IPS-NIHi11 (cell line): ENCODE results near the gene MADD.

Experiments used
- DNase-seq: peaks from one replicate; pipeline ENCODE4 v3.0.0; 2012; ENCODE audit warnings: mixed read lengths, low spot score

Gene MADD

GRCh38 chr11:47269829-47270305 lies at the start of gene MADD:
MADD (plus strand) TSS chr11:47270133.
- peak; percentile 89 for DNase-seq

- no peak for DNase-seq
These were observed 49.5 kb upstream of the MADD start for GRCh38 chr11:47220401-47220821.

- DNase-seq, result no peak
These were observed 47.2 kb upstream of the MADD start for GRCh38 chr11:47222696-47223095.

DNA sequence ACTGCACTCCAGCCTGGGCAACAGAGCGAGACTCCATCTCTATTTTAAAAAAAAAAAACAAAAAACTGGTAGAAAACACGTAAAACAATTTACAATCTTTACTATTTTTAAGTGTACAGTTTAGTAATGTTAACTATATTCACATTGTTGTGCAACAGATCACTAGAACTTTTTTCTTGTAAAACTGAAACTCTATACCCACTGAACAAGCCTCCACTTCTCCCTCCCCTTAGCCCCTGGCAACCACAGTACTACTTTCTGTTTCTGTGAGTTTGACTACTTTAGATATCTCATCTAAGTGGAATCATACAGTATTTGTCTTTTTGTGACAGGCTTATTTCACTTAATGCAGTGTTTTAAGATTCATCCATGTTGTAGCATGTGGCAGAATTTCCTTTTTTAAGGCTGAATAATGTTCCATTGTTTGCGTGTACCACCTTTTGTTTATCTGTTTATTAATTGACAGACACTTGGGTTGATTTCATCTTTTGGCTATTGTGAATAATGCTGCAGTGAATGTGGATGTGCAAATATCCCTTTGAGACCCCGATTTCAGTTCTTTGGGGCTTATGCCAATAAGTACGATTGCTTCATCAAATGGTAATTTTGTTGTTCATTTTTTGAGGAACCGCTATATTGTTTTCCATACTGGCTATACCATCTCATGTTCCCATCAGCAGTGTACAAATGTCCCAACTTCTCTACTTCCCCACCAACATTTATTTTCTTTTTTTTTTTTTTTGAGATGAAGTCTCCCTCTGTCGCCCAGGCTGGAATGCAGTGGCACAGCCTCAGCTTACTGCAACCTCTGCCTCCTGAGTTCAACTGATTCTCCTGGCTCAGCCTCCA lies 44.2 kb upstream of the MADD start:
- DNase-seq, result no peak

- DNase-seq, result no peak
These were observed 40.8 kb upstream of the MADD start for GRCh38 chr11:47229161-47229560.

DNA sequence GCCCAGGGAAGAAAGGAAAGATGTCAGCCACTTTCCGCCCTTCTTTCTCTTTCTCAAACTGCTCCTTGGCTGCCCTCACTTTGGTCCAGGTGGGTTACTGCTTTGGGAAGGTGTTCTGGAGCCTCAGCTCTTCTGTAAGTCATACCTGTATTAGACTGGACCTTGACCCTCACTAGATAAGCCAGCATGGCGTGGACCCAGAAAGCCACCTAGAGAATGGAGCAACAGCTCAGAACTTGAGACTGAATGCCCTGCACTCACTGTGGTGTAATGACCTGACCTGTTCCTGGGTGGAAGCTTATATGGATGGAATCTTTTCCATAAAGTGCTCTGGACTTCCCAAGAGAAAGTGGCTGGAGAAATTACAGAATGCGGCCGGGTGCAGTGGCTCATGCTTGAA lies 36.9 kb upstream of the MADD start:
- DNase-seq, result no peak

DNA sequence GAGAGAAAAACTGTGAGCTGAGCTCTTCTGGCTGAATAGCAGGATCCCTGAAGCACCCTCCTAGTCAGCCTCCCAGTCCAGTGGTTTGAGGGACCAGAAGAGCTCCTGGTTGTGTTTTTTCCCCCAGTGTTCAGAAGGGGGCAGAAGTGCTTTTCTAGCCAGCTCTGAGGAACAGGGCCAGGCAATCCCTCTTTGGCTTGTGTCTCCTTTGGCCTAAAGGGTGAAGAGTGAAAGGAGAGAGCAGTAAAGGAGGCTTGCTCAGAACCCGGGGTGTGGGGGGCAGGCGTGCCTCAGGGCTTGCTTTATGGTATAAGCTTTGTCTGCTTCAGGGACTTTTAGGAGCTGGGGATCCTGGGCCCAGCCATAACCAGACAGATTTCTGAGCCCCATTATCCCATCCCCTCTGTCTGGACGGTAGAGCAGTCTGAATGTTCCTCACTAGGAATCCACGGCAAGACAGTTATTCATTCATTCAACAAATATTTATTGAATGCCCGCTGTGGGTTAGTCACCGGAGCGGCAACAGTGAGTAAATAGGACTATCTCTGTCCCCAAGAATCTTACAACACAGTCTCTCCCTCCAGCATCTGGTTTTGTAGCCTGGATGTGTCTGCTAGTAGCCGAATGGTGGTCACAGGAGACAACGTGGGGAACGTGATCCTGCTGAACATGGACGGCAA lies 35.8 kb upstream of the MADD start:
- peak; percentile 29 for DNase-seq

- no peak for DNase-seq
These were observed 35.2 kb upstream of the MADD start for GRCh38 chr11:47234669-47235100.

DNA sequence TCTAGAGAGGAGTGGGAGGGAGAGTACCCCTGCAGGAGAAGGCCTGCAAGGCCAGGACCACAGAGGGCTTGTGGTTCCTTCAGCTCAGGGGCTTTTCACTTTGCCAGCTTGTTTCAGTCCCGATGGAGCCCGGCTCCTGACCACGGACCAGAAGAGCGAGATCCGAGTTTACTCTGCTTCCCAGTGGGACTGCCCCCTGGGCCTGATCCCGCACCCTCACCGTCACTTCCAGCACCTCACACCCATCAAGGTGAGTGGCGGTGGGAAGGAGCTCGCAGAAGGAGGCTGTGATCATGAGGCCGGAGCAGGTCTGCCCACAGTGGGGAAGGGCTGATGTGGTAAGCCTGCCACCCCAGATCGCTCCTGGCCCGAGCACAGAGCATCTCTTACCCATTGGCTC lies 34.8 kb upstream of the MADD start:
- DNase-seq, result no peak

- DNase-seq, result no peak
These were observed 33.5 kb upstream of the MADD start for GRCh38 chr11:47236482-47236881.

- no peak for DNase-seq
These were observed 30.1 kb upstream of the MADD start for GRCh38 chr11:47239852-47240251.

DNA sequence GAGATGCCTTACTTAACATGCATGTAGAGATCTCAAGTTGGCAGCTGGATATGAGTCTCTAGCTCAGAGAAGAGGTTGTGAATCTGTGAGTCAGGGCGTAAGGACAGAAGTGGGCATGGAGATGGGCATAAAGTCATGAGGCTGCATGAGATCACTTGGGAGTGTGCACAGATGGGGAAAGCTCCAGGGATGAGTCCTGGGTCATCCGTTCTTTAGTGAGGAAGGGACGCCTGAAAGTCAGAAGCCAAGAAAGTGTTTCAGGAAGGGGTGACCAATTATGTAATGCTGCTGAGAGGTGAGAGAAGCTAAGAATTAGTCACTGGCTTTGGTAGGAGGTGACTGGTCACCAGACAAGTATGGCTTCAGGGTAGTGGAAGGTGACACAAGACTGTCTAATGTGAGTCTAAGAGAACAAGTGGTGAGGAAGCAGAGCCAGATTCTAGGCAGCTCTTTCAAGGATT lies 28.1 kb upstream of the MADD start:
- no peak for DNase-seq

- no peak for DNase-seq
These were observed 27.2 kb upstream of the MADD start for GRCh38 chr11:47242596-47243192.

- DNase-seq, result no peak
These were observed 26.5 kb upstream of the MADD start for GRCh38 chr11:47243454-47243853.

GRCh38 chr11:47244448-47245350 lies 25.2 kb upstream of the MADD start:
- DNase-seq, result no peak

DNA sequence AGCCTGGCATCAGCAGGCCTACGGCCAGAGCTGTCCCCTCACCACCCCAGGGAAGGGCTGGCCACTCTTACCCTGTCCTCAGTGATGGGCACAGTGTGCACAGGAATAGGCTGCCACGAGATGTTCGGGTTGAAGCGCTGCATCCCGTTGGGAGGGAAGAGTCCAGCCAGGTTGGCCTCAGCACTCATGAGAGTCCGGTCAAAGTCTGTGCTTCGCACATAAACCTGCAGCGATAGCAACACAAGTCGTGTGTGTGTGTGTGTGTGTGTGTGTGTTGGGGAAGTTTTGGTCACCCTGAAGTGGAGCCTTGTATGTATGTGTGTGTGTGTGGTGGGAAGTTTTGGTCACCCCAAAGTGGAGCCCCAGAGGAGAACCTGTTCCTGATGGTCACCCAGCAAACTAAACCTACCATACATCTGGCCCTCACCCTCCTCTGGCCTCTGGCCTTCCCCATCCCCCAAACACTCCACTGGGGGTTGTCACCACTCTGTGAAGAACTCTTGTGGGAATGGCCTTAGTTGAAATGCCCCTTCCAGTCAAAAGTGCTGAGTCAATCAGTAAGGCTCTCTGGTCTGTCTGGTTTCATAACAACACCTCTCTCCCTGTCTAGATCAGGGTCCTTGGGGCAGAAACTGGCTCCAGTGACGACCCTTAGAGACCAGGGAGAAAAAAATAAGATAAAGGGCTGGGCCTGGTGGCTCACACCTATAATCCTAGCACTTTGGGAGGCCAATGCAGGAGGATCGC lies 24.1 kb upstream of the MADD start:
- DNase-seq, result no peak

DNA sequence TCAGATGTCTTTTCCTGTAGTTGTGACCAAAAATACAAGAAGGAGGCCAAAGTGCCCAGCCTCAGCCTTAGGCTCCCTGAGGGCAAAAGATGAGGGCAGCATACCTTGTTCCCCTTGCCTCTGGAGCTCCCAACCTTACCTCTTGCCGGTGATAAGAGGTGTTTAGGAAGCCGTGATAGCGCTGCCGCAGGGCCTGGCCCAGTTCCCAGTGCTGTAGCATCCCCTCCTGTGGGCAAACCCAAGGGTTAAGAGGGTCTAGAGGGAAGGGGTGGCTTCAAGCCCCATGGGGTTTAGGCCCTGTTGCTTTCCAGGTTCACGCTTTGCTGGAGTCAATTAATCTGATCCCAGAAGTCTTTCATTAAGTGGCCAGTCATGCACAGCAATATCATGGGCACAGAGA lies 22.4 kb upstream of the MADD start:
- no peak for DNase-seq

DNA sequence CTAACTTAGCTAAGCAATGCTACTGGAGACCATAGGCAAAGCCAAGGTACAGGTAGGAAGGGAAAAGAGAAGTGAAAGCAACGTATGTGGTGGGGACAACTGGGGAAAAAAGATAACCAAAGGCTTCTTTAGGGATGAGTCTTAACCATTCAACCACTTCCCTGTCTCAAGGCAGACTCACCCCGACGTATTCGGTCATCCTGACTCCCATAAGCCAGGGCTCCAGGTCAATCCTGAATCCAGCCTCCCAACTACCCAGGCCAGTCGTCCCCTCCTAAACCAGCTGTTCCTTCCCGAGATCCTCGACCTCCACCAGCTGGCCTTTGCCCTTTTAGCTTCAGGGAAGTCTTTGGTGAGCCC lies 21.6 kb upstream of the MADD start:
- no peak for DNase-seq

DNA sequence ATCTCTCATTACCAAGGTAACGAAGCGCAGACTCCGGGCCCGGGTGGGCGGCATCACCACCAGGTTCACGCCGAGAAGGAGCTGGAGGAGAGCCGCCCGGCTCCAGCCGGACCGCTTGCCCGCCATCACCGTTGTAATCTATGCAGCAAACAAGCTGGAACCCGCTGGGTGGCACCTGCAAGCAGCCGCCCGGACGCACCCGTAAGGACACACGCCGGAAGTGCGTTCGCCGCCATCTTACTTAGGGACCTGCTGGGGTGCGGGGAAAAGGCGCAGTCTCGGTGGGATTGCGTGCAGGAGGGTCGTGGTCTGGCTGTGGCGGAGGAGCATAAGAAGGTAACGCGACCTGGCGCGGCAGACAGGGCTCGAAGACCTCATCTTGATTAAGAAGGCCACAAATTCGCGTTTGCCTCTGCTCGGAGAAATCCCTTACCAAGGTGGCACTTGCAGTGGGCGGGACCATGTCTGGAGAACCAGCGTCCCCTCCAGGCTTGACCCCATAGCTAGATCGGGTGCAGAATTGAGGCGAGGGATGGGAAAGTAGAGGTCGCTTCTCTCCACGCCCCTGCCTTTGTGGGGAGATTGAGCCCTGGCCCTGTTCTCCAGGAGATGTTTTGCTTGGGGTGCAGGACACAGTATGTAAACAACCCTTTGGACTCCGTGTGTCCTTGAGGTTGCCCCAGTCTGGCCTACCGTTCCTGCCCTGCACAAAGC lies 21.1 kb upstream of the MADD start, which contains the start of gene ACP2:
ACP2 (minus strand) TSS at position 151 of the 714 bp plus-strand sequence; CDS start at position 126, 25 bp downstream.
- DNase-seq, result peak; percentile 89

- no peak for DNase-seq
These were observed 20.6 kb upstream of the MADD start for GRCh38 chr11:47249378-47249715.
